Renal cortical epithelial cell (primary cell): ENCODE data around the gene ALOX12B. TPM values are rescaled to one million over a fixed set of nuclear protein-coding genes. Genes with fewer than 3 reads are reported as not detected.
"Not testable (repeated sequence)": the region's sequence is repeated elsewhere in the genome, so short reads cannot be mapped to it uniquely, and the experiment has no call there.

ENCODE experiments used
- DNase-seq: peaks from one replicate; pipeline ENCODE4 v3.0.0-alpha.2; 2011; ENCODE audit warnings: low read depth
- total RNA-seq: library from RNA; depleted of rRNA; stranded (reverse); fragments of >200 nt; gene quantifications from 2 replicates; pipeline ENCODE4 v1.2.3, GENCODE V29; 2014

The ALOX12B gene
- total RNA-seq, 1 donor from 2014 or later: not detected

DNA sequence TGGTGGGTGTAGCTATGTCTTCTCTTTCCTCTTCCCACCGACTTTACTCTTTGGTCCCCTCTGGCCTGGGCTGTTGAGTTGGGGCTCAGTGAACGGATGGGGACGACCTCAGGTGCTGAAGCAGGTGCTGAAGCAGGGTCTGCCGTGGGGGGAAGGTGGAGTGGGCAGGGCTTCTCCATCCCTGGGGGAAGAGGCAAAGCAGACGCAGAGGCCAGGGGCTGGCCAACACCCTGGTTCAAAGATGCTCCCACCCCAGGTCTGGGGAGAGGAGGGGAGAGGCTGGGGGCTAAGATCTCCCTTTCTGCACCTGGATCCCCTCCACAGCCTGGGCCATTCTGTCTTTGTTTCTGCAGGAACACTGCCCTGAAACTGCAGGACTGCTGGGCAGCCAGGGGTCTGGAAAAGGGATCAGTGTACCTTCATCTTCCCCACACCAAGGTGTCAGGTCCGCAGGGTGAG is 22.9 kb downstream of the ALOX12B start:
- DNase-seq: no peak

GRCh38 chr17:8063761-8064534 is 23.6 kb downstream of the ALOX12B start:
- DNase-seq: no peak

GRCh38 chr17:8062807-8063483 is 24.6 kb downstream of the ALOX12B start:
- no peak for DNase-seq

DNA sequence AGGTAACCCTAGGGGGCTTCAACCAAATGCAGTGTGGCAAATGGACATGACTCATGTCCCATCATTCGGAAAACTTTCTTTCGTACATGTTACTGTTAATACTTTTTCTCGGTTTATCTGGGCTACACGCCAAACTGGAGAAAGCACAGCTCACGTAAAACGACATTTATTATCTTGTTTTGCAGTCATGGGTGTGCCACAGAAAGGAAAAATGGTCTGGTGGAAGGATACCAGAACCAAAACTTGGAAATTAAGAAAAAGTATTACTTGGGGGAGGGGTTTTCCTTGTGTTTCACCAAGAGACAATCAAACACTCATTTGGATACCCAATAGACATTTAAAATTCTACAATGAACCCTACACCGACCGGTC is 25.1 kb downstream of the ALOX12B start:
- DNase-seq: peak; percentile 25

DNA sequence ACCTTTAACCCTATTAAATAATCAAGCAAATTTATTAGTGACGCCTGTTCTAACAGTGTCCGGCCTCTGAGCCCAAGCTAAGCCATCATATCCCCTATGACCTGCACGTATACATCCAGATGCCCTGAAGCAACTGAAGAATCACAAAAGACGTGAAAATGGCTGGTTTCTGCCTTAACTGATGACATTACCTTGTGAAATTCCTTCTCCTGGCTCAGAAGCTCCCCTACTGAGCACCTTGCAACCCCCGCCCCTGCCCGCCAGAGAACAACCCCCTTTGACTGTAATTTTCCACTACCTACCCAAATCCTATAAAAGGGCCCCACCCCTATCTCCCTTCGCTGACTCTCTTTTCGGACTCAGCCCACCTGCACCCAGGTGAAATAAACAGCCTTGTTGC is 25.7 kb downstream of the ALOX12B start:
- not testable (repeated sequence) for DNase-seq

GRCh38 chr17:8060274-8060673 is 27.2 kb downstream of the ALOX12B start:
- DNase-seq: peak; percentile 53

DNA sequence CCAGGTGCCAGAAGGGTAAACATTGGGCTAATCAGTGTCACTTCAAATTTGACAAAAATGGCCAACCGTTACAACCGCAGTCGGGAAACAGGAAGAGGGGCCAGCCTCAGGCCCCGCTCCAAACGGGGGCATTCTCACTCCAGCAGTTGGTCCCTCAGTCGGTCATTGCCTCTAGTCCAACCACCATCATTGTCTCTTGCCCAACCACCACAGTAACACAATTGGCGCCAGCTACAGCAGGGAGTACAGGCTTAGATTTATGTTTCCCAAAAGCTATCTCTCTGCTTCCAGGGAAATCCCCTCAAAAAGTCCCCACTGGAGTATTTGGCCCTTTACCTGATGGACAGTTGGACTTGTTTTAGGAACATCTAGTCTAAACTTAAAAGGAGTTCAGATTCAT is 28.4 kb downstream of the ALOX12B start:
- DNase-seq: no peak

DNA sequence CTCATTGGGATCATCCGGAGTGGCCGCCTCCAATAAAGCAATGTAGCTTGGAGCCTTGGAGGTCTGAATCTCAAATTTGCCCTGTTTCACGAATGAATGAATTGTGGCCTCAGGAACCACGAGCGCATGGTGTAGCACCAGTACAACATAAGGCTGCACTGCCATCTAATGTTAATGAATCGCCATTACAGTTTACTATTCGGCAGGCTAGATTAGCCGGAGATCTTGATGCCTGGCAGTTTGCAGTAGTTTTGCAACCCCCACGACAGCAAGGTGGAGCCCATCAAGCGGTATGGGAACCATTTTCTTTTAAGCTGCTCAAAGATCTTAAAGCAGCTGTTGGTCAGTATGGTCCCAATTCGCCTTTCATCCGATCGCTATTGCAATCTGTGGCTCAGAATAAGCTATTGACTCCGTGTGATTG is 29.8 kb downstream of the ALOX12B start:
- DNase-seq: peak; percentile 77

GRCh38 chr17:8056976-8057625 is 30.4 kb downstream of the ALOX12B start:
- DNase-seq: no peak

- peak; percentile 84 for DNase-seq
Observed at GRCh38 chr17:8056232-8056975, 31.1 kb downstream of the ALOX12B start.

DNA sequence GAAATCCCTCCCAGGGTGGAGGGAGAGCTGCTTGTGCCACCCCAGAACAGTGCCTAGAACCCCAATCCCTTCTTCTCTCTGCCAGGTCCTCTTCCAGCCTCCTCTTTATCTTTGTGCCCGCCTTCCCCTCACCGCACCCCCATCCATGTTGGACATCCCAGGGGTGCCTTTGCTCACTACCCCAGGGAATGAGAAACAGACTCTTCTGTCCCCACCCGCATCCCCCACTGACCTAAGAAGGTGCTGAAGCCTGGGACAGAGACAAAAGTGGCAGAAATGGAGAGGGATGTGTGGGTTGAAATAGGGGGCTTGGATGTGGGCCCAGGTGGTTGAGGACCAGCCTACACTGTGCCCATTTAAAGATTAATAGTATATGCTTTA is 31.7 kb downstream of the ALOX12B start:
- DNase-seq: no peak

DNA sequence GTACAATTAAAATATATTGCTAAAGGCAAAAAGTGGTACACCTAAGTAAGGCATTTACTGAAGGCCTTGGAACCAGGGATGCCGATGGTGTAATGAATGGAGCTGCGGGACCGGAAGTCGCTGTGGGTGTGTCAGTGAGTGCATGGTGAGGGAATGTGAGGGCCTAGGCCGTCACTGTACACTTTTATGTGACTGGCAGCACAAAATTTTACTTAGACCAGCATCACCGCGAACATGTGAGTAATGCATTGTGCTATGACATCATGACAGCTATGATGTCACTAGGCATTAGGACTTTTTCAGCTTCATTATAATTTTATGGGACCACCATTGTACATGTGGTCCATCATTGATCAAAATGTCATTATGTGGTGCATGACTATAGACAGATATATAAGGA is 33.9 kb downstream of the ALOX12B start:
- DNase-seq: no peak

- no peak for DNase-seq
Observed at GRCh38 chr17:8052256-8053252, 35.0 kb downstream of the ALOX12B start.

- no peak for DNase-seq
Observed at GRCh38 chr17:8051831-8052230, 35.7 kb downstream of the ALOX12B start.

GRCh38 chr17:8048736-8049135 is 38.8 kb downstream of the ALOX12B start:
- DNase-seq: no peak

GRCh38 chr17:8048236-8048635 is 39.3 kb downstream of the ALOX12B start:
- no peak for DNase-seq

DNA sequence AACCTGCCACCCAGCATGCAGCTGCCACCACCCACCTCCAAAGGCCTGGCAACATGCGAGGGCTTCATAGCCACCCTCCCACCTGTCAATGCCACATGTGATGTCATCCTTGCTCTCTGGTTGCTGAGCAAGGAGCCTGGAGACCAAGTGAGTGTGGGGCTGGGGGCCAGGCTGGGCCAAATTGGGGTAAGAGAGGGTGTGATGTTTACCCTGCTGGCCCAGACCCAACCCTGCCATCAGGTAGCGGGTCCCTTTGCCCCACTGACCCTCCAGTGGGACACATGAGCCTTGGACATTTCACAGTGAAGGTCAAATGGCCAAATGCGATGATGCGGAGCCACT is 39.8 kb downstream of the ALOX12B start:
- no peak for DNase-seq

DNA sequence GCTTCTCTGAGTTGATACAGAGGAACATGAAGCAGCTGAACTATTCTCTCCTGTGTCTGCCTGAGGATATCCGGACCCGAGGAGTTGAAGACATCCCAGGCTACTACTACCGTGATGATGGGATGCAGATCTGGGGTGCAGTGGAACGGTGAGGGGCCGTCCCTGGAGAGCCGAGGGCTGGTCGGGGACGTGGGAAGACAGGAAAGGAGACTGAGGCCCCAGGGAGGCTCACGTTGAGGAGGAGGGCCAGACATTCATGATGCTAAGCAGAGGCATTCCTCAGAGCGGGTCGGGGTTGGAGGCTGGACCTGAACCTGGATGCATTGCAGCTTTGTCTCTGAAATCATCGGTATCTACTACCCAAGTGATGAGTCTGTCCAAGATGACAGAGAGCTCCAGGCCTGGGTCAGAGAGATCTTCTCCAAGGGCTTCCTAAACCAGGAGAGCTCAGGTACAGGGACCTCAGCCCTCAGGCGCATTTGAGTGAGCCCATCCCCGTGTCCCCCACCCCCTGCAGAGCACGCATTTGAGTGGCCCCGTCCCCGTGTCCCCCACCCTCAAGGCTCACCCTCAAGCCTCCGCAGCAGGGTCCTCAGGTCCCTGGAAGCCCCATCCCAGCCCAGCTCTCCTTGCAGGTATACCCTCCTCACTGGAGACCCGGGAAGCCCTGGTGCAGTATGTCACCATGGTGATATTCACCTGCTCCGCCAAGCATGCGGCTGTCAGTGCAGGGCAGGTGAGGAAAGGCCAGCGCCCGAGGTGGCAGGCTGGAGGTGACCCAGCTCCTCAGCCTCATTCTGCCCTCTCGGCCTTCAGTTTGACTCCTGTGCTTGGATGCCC is 40.4 kb downstream of the ALOX12B start:
- no peak for DNase-seq

DNA sequence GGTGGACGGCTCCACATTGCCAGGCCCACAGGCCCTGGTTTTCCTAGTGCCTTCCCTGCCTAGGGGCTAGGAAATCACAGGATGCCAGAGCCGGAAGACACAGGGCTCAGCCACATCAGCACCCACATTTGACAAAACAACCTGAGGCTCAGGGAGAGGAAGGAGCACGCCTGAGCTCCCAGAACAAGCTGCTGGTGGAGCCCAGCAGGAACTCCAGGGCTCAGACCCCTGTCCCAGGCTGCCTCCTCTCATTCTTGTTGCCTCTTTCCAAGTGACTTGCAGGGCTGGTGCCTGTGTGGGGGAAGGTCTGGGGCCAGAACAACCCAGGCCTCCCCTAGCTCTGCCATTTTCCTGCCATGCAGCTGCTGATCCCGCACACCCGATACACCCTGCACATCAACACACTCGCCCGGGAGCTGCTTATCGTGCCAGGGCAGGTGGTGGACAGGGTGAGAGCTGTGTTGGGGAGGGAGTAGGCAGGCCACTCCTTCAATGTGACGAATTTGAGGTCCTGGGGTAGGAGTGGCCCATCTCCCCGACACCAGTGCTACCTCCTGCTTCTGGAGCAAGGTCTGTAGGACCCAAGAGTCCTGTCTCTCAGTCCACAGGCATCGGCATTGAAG is 41.1 kb downstream of the ALOX12B start:
- DNase-seq: no peak
